ENCODE data around the gene CARS2. TPM values are rescaled to one million over a fixed set of nuclear protein-coding genes. Genes with fewer than 3 reads are reported as not detected.
A peak's percentile ranks its signal among the peaks of the same experiment; 100 is the strongest.

The CARS2 gene
- total RNA-seq, 1 experiment from 2014 or later = 41.9 TPM

- Mint-ChIP-seq H3K36me3 (ENCODE audit: insufficient read depth in 1 of 3, low read depth in 3 of 3) (peaks cover 2 to 24% (median 23%) of the 10 kb centered on the region in 3 experiments; a peak in 6 of 7 replicates), H3K4me3 (no peak overlapping the region), H3K4me1 (peaks cover 7 to 15% of the 10 kb centered on the region in 2 experiments), H3K9me3 (no peaks in the 10 kb centered on the region), H3K27ac (0 out of 7 replicates have a peak overlapping the region, but pooled peaks of 2 of the 3 experiments have one; percentile 0 to 22), H3K27me3 (ENCODE audit: low read depth) (no peaks in the 10 kb centered on the region; the same call in 1 of the 2 replicates)
- H3K4me1 ChIP-seq (ENCODE audit: insufficient read depth, low read length) = peaks cover 2% of the 10 kb centered on the region
- no peak overlapping the region for H2BK5ac ChIP-seq (ENCODE audit: insufficient read length, low read length)
- DNase-seq = no peak
- H3T11ph ChIP-seq (ENCODE audit: low read length) = no peak overlapping the region
- H3K23me2 ChIP-seq (ENCODE audit: insufficient read length, low read depth, low read length, poor library complexity, severe bottlenecking) = no peaks in the 10 kb centered on the region
- TF ChIP-seq CTCF (conservative IDR thresholded peaks at IDR 0.05) = no peak
- no peak overlapping the region for H2BK15ac ChIP-seq (ENCODE audit: low read depth, low read length)
- H2AK5ac ChIP-seq (ENCODE audit: insufficient read length, low read length) = no peak overlapping the region
- no peak overlapping the region for H3K4ac ChIP-seq (ENCODE audit: low read depth, low read length)
- no peak overlapping the region for H3K27ac ChIP-seq (ENCODE audit: insufficient read length, low read depth, low read length)
- H3K79me1 ChIP-seq (ENCODE audit: insufficient read depth, low read depth, low read length, poor library complexity, severe bottlenecking) = no peaks in the 10 kb centered on the region
- H3K23ac ChIP-seq (ENCODE audit: insufficient read length, low read depth, low read length) = no peak overlapping the region
- no CpG with 5 or more reads among the region's 16 CpGs for WGBS (ENCODE audit: extremely low coverage, insufficient read length, low lambda C conversion rate)
- H2AFZ ChIP-seq (ENCODE audit: low read length) = no peak overlapping the region
- H4K8ac ChIP-seq (replicated peaks; ENCODE audit: insufficient read length, low read depth, low read length) = no peak overlapping the region
- H3K27me3 ChIP-seq (ENCODE audit: insufficient read depth, low read length) = no peaks in the 10 kb centered on the region
- H4K5ac ChIP-seq (ENCODE audit: insufficient read length, low read depth, low read length) = no peak overlapping the region
- H4K20me1 ChIP-seq (ENCODE audit: control insufficient read depth, insufficient read depth, insufficient read length) = peaks cover 2% of the 10 kb centered on the region
- no peak overlapping the region for H3K4me2 ChIP-seq (ENCODE audit: insufficient read depth, insufficient read length, low read length)
- H3K9me3 ChIP-seq (ENCODE audit: control insufficient read depth, low read depth, low read length) = no peaks in the 10 kb centered on the region
- no peak overlapping the region for H2BK20ac ChIP-seq (ENCODE audit: low read depth, low read length, poor library complexity, severe bottlenecking)
- no peak overlapping the region for H3K9ac ChIP-seq (ENCODE audit: extremely low read depth, insufficient read length, low read length)
- no peak overlapping the region; the same call in 1 of the 2 replicates for H3K14ac ChIP-seq (ENCODE audit: insufficient read depth, low read length)
- H4K91ac ChIP-seq (ENCODE audit: insufficient read length, low read depth, low read length) = no peak overlapping the region
- no peak overlapping the region for H2BK120ac ChIP-seq (ENCODE audit: low read depth, low read length, poor library complexity, severe bottlenecking)
- no peak overlapping the region for H2BK12ac ChIP-seq (ENCODE audit: insufficient read length, low read depth, low read length)
- H3K79me2 ChIP-seq (ENCODE audit: insufficient read depth, low read length) = no peaks in the 10 kb centered on the region
- H3K56ac ChIP-seq (ENCODE audit: insufficient read length, low read depth, low read length) = no peak overlapping the region
- H3K18ac ChIP-seq (ENCODE audit: insufficient read length, low read depth, low read length) = no peak overlapping the region
Measured at GRCh38 chr13:110648146-110648819, 57.6 kb downstream of the CARS2 start.
